Stomach smooth muscle (tissue), 2 donors: ENCODE results near the gene SLC28A1.

ENCODE experiments used
- H3K27ac ChIP-seq: one replicate; pipeline ENCODE4 v1.7.0; 2013; ENCODE audit warnings: mild to moderate bottlenecking, low read length, inconsistent platforms
- H3K27me3 ChIP-seq, 2 donors: one replicate each; pipeline ENCODE4 v1.7.0; 2013; ENCODE audit warnings: low read length in 2 of 2; ENCODE audit not compliant: insufficient read depth in 2 of 2, control insufficient read depth in 1 of 2
- H3K36me3 ChIP-seq, 2 donors: one replicate each; pipeline ENCODE4 v1.7.0; 2013; ENCODE audit warnings: low read length in 2 of 2; ENCODE audit not compliant: control insufficient read depth in 2 of 2, insufficient read depth in 2 of 2
- H3K4me1 ChIP-seq: one replicate; pipeline ENCODE4 v1.7.0; 2013; ENCODE audit warnings: low read length; ENCODE audit not compliant: control insufficient read depth, insufficient read depth
- H3K4me3 ChIP-seq, 2 donors: one replicate each; pipeline ENCODE4 v1.7.0; 2013; ENCODE audit warnings: low read length in 2 of 2
- H3K9ac ChIP-seq, 2 donors: one replicate each; pipeline ENCODE4 v1.7.0; 2013; ENCODE audit warnings: low read length in 2 of 2, mild to moderate bottlenecking in 1 of 2
- H3K9me3 ChIP-seq, 2 donors: one replicate each; pipeline ENCODE4 v1.7.0; 2013; ENCODE audit warnings: low read length in 2 of 2; ENCODE audit not compliant: control insufficient read depth in 2 of 2
- donor health status: healthy.
- donor health status: Pancreatic carcinoma.

SLC28A1 gene

DNA sequence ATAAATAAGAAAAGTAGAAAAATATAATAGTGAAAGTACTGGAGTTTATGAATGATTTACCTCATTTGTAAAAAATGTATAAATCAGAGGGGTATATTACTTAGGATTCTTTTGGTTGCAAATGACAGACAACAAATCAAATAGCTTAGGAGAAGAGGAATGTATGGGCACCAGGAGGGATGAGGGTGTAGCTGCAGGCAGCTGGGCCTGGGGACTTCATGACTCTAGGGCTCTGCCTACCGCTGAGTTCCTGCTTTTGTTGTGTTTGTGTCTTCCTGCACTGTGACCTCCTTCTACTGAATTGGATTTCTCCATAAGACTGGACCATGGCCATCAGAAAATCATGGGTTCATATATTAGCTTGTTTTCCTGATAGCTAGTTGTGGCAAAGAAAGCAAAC is 69.3 kb downstream of the SLC28A1 start:
- no peaks in the 10 kb centered on the region for H3K27me3 ChIP-seq
- peaks cover 10% of the 10 kb centered on the region for H3K4me1 ChIP-seq
- H3K36me3 ChIP-seq: no peaks in the 10 kb centered on the region
- no peak overlapping the region for H3K9ac ChIP-seq
- no peak overlapping the region for H3K27ac ChIP-seq
- H3K9me3 ChIP-seq: no peaks in the 10 kb centered on the region
- H3K4me3 ChIP-seq: no peak overlapping the region

DNA sequence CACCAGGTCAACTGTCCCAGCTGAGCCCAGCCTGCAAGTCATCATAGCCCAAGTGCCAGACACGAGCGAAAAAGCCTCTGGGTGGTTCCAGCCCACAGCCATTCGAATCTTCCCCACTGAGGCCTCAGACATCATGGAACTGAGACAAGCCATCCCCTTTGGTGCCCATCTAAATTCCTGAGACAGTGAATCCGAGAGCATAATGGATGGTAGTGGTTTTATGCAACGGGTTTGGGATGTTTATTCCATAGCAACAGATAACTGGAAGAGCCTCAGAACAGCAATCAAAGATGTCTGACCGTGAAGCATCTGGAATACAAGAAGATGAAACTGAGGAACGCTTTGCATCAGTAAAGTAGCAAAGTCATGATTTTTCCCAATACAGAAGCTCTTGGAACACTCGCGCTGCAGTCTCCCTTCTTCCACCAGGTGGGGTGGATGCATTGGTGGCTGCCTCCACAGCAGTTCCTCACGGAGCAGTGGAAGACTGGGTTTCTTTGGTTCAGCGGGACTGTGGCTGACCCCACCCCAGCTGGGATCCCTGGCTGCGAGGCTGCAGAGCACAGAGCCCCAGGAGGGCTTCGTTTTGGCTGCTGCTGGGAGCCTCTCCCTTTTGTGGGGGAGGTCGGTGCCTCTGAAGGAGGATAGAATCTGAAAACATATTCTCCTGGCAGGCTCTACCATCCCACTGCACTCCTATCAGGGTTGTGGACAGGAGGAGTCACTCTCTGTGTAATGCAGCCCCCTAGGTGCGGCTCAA is 70.8 kb downstream of the SLC28A1 start:
- Histone ChIP-seq H3K9ac (no peak overlapping the region), H3K36me3 (no peaks in the 10 kb centered on the region), H3K9me3 (no peaks in the 10 kb centered on the region), H3K27me3 (no peaks in the 10 kb centered on the region), H3K27ac (no peak overlapping the region), H3K4me3 (peak overlapping the region; percentile 43 to 66), H3K4me1 (peaks cover 7% of the 10 kb centered on the region)

DNA sequence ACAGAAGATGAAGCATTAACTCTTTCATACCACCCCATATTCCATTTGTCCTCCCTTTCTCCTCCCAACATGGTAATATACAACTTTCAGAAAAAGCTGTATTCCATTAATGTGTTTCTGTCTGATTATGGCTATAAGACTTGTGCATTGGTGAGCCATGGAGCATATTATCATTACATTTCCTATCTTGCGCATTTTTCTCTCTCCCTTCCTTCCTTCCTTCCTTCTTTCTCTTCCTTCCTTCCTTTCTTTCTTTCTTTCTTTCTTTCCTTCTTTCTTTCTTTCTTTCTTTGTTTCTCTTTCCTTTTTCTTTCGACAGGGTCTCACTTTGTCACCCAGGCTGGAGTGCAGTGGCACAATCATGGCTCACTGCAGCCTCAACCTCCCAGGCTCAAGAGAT is 71.7 kb downstream of the SLC28A1 start:
- Histone ChIP-seq H3K9me3 (no peaks in the 10 kb centered on the region), H3K4me3 (no peak overlapping the region), H3K27ac (no peak overlapping the region), H3K27me3 (no peaks in the 10 kb centered on the region), H3K9ac (no peak overlapping the region), H3K4me1 (peaks cover 7% of the 10 kb centered on the region), H3K36me3 (no peaks in the 10 kb centered on the region)

GRCh38 chr15:84960391-84961113 is 76.1 kb downstream of the SLC28A1 start:
- H3K36me3 ChIP-seq: no peaks in the 10 kb centered on the region
- H3K4me3 ChIP-seq: no peak overlapping the region
- H3K27me3 ChIP-seq: peaks cover 0 to 2% of the 10 kb centered on the region in 2 donors
- H3K9ac ChIP-seq: no peak overlapping the region
- peaks cover 3 to 5% of the 10 kb centered on the region in 2 donors for H3K9me3 ChIP-seq
- H3K4me1 ChIP-seq: peaks cover 2% of the 10 kb centered on the region
- no peak overlapping the region for H3K27ac ChIP-seq

DNA sequence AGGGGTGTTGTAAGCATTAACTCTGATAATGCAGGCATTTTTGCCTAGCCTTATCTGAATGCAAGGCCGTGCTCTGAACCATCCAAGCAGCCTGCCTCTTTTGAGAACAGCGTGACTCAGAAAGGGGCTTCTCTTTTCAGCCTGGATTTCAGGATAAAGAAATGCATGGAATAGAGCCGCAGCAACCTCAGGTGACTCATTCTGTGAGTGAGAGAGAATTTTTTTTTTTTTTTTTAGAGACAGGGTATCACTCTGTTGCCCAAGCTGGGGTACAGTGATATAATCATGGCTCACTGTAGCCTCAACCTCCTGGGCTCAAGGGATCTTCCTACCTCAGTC is 76.6 kb downstream of the SLC28A1 start:
- no peaks in the 10 kb centered on the region for H3K36me3 ChIP-seq
- no peaks in the 10 kb centered on the region for H3K4me1 ChIP-seq
- no peak overlapping the region for H3K9ac ChIP-seq
- peaks cover 0 to 2% of the 10 kb centered on the region in 2 donors for H3K27me3 ChIP-seq
- H3K9me3 ChIP-seq: peaks cover 3 to 5% of the 10 kb centered on the region in 2 donors
- no peak overlapping the region for H3K27ac ChIP-seq
- no peak overlapping the region for H3K4me3 ChIP-seq

GRCh38 chr15:84961707-84962106 is 77.2 kb downstream of the SLC28A1 start:
- Histone ChIP-seq H3K4me1 (no peaks in the 10 kb centered on the region), H3K27ac (no peak overlapping the region), H3K9ac (no peak overlapping the region), H3K4me3 (no peak overlapping the region), H3K27me3 (peaks cover 0 to 2% of the 10 kb centered on the region in 2 donors), H3K36me3 (no peaks in the 10 kb centered on the region), H3K9me3 (peaks cover 3 to 5% of the 10 kb centered on the region in 2 donors)

DNA sequence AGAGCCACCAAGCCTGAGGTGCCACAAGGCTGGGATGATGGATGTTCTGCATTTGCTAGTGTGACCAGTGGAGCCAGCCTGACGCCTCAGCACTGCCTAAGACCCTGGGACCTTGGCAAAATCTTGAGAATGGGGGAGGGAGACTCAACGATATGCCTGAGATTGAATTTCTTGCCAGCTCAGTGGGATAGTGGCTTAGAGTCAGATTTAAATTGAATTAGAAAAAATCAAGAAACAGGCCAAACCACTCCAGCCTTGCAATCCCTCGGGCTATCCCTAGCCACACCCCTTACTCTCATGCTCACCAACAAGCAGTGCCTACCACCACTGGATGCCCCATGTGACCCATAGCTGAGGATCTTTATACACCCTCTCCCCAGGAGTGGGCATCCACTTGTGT is 78.5 kb downstream of the SLC28A1 start:
- Histone ChIP-seq H3K27me3 (peaks cover 0 to 2% of the 10 kb centered on the region in 2 donors), H3K9me3 (peaks cover 3 to 5% of the 10 kb centered on the region in 2 donors), H3K4me3 (no peak overlapping the region), H3K36me3 (no peaks in the 10 kb centered on the region), H3K27ac (no peak overlapping the region), H3K9ac (no peak overlapping the region), H3K4me1 (no peaks in the 10 kb centered on the region)

GRCh38 chr15:84967380-84967779 is 82.9 kb downstream of the SLC28A1 start:
- H3K9ac ChIP-seq: no peak overlapping the region
- H3K4me3 ChIP-seq: no peak overlapping the region
- H3K27ac ChIP-seq: no peak overlapping the region
- H3K36me3 ChIP-seq: no peaks in the 10 kb centered on the region
- no peaks in the 10 kb centered on the region for H3K4me1 ChIP-seq
- H3K9me3 ChIP-seq: peaks cover 3 to 5% of the 10 kb centered on the region in 2 donors
- H3K27me3 ChIP-seq: peaks cover 0 to 2% of the 10 kb centered on the region in 2 donors

DNA sequence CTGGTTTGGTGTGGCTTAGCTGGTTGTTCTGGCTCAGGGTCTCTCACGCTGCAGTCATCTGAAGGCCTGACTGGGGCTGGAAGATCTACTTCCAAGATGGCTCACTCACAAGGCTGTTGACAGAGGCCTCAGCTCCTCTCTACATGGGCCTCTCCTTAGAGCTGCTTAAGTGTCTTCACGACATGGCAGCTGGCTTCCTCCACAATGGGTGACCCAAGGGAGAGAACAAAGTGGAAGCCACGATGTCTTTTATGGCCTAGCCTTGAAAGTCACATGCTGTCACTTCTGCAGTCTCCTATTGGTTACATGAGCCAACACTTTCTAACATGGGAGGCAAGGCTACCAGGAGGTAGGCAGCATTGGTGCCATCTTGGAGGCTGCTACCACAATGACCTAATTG is 83.8 kb downstream of the SLC28A1 start:
- no peak overlapping the region for H3K4me3 ChIP-seq
- no peak overlapping the region for H3K9ac ChIP-seq
- no peaks in the 10 kb centered on the region for H3K36me3 ChIP-seq
- peaks cover 0 to 2% of the 10 kb centered on the region in 2 donors for H3K27me3 ChIP-seq
- H3K9me3 ChIP-seq: peaks cover 3 to 5% of the 10 kb centered on the region in 2 donors
- no peaks in the 10 kb centered on the region for H3K4me1 ChIP-seq
- H3K27ac ChIP-seq: no peak overlapping the region

DNA sequence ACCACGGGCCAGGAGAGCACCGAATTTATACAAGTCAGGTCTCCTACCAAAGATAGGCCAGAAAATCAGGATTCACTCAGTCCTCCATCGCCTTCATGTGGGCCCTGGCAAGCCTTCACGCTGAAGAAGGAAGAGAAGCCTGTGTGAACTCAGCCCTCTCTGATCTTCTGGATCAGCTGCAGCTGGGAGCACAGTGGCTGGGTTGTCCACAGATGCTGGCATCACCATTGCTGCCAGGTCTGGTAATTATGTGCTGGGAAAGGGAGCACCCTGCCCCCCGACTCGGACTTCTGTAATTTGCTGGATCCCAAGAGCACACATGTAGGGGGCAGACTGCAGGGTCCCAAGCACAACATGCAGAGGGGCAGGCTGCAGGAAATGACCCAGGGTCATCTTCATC is 84.8 kb downstream of the SLC28A1 start:
- Histone ChIP-seq H3K36me3 (no peaks in the 10 kb centered on the region), H3K4me3 (no peak overlapping the region), H3K27me3 (peaks cover 0 to 2% of the 10 kb centered on the region in 2 donors), H3K9ac (no peak overlapping the region), H3K27ac (no peak overlapping the region), H3K9me3 (peaks cover 3 to 5% of the 10 kb centered on the region in 2 donors), H3K4me1 (no peaks in the 10 kb centered on the region)

DNA sequence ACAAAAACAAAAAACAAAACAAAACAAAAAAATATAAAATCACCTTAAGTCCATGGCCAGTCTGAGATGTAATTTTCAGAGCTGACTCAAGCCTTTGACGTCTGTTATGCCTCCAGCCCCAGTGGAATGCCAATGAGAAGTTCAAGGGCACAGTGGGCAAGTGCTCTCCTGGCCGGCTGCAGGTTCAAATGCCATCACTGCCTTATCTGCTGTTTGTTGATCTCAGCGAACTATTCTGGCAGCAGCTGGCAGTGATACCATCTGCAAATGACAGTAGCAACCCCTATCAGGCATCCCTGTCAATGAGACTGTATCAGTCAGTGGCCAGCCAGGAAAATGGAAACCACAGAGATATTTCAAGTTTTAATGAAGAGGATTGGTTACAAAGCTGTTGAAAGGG is 86.4 kb downstream of the SLC28A1 start:
- no peaks in the 10 kb centered on the region for H3K27me3 ChIP-seq
- no peak overlapping the region for H3K4me3 ChIP-seq
- H3K9me3 ChIP-seq: no peaks in the 10 kb centered on the region
- H3K36me3 ChIP-seq: no peaks in the 10 kb centered on the region
- H3K9ac ChIP-seq: no peak overlapping the region
- H3K27ac ChIP-seq: no peak overlapping the region
- H3K4me1 ChIP-seq: no peaks in the 10 kb centered on the region
